Lower leg skin (tissue), 4 donors: ENCODE data around the gene C9orf50. TPM values are rescaled to one million over a fixed set of nuclear protein-coding genes. Genes with fewer than 3 reads are reported as not detected.

Experiments used
- DNase-seq, 2 donors: peaks; one replicate each; pipeline ENCODE4 v3.0.0-alpha.2; 2019; ENCODE audit warnings: low spot score in 2 of 2
- H3K4me3 ChIP-seq: fragments of 200-600 bp; sonication (generic); 2 replicates; pipeline ENCODE4 v1.5.1; 2017; ENCODE audit warnings: mild to moderate bottlenecking, low read depth; ENCODE audit not compliant: poor library complexity, severe bottlenecking
- POLR2A ChIP-seq, 2 donors: fragments of 450-650 bp; IDR thresholded peaks; one replicate each; pipeline ENCODE4 v1.6.1; 2016 to 2017; ENCODE audit warnings: antibody characterized with exemption in 2 of 2, mild to moderate bottlenecking in 1 of 2, moderate library complexity in 1 of 2
- WGBS, 2 donors: methylation state at CpG; one replicate each; pipeline ENCODE4 v1.1.5; 2018; 5-methylcytosine and 5-hydroxymethylcytosine counted together
- intact Hi-C: fragments of 100-400 bp; cut with DNase I; formaldehyde crosslinking; loops from one replicate; pipeline ENCODE4 v1.15.0; 2023; ENCODE audit warnings: low total_unique reads
- total RNA-seq, 4 donors: library from RNA; depleted of rRNA; stranded (reverse); fragments of >200 nt; gene quantifications; one replicate each; pipeline ENCODE4 v1.1.0, GENCODE V29; 2016
- TF ChIP-seq, protein P1 (sequence below), 3 donors: fragments of 450-650 bp; IDR thresholded peaks; one replicate each; pipeline ENCODE4 v1.5.1; 2016; ENCODE audit warnings: antibody characterized with exemption in 3 of 3, mild to moderate bottlenecking in 3 of 3, moderate library complexity in 2 of 3

Gene C9orf50
- total RNA-seq, 4 donors from 2014 or later: not detected

DNA sequence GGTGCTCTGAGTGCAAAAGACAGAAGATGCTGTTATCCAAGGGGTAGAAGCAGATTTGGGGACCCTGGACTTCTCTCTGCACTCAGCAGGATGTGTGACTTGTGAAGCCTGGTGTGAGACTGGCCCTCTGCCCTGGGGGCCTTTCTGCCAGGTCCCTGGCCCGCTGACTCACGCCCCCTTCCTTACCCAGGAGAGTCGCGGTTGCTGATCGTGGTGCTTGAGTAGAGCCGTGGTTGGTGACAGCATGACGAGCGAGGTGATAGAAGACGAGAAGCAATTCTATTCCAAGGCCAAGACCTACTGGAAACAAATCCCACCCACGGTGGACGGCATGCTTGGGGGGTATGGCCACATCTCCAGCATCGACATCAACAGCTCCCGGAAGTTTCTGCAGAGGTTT lies 11.6 kb upstream of the C9orf50 start:
- TF ChIP-seq POLR2A (IDR thresholded peaks at IDR 0.05): no peak
- TF ChIP-seq, protein P1, sequence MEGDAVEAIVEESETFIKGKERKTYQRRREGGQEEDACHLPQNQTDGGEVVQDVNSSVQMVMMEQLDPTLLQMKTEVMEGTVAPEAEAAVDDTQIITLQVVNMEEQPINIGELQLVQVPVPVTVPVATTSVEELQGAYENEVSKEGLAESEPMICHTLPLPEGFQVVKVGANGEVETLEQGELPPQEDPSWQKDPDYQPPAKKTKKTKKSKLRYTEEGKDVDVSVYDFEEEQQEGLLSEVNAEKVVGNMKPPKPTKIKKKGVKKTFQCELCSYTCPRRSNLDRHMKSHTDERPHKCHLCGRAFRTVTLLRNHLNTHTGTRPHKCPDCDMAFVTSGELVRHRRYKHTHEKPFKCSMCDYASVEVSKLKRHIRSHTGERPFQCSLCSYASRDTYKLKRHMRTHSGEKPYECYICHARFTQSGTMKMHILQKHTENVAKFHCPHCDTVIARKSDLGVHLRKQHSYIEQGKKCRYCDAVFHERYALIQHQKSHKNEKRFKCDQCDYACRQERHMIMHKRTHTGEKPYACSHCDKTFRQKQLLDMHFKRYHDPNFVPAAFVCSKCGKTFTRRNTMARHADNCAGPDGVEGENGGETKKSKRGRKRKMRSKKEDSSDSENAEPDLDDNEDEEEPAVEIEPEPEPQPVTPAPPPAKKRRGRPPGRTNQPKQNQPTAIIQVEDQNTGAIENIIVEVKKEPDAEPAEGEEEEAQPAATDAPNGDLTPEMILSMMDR (IDR thresholded peaks at IDR 0.05): no peak
- DNase-seq: no peak
- 76 to 80% methylated on average over 11 to 13 of the region's 13 CpGs for WGBS, 2 donors
- intact Hi-C loops: no loop called here
- no peak overlapping the region for H3K4me3 ChIP-seq

- TF ChIP-seq, protein P1 (IDR thresholded peaks at IDR 0.05): no peak
- no peak for TF ChIP-seq POLR2A (IDR thresholded peaks at IDR 0.05)
- WGBS, 2 donors: 48 to 52% methylated on average over 19 of the region's 19 CpGs
- intact Hi-C loops: no loop called here
Measured at GRCh38 chr9:129631674-129632129, 10.8 kb upstream of the C9orf50 start.

DNA sequence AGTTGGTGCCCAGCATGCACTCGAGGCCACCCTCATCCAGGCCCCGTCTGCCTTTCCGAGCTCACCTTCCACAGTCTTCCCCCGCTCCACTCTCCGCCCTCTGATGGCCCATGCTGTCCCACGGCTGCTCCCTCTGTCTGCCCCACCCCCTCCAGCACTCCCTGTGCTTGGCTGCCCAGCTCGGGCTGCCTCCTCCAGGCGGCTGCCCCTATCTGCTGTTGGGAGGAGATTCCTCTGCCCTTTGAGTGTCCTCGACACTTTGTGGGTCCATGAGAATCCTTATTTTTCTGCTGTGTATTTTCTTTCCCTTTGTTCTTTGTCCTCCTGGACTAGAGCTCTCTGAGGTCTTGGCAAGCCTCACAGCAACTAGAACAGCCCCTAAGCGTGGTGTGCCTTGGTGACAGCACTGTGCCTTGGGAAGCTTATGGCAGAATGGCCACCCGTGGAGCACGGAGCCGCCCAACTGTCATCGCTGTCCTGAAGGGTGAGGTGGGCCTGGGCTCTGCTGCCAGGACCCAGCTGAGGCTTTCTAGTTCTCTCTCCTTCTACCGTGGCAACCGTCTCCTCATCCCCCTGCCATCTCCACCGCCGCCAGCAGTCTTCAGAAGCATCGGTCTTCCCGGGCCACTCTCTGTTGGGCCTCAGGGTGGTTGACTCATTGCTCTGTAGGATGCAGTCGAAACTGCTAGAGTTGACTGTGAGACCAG lies 10.2 kb upstream of the C9orf50 start:
- intact Hi-C loops: no loop called here
- no peak overlapping the region for H3K4me3 ChIP-seq
- 51 to 53% methylated on average over 21 of the region's 21 CpGs for WGBS, 2 donors
- DNase-seq: no peak
- TF ChIP-seq, protein P1 (IDR thresholded peaks at IDR 0.05): no peak
- TF ChIP-seq POLR2A (IDR thresholded peaks at IDR 0.05): no peak

More at GRCh38 chr9:129631674-129632129, 10.8 kb upstream of the C9orf50 start:
- H3K4me3 ChIP-seq: no peak overlapping the region
- DNase-seq: no peak

- intact Hi-C loops: no loop called here
- WGBS, 2 donors: 80 to 94% methylated on average over 8 of the region's 8 CpGs
- H3K4me3 ChIP-seq: no peak overlapping the region
- TF ChIP-seq POLR2A (IDR thresholded peaks at IDR 0.05): no peak
- TF ChIP-seq, protein P1 (IDR thresholded peaks at IDR 0.05): no peak
- DNase-seq: no peak
Measured at GRCh38 chr9:129629251-129629820, 8.4 kb upstream of the C9orf50 start.

- intact Hi-C loops: no loop called here
- no peak for TF ChIP-seq POLR2A (IDR thresholded peaks at IDR 0.05)
- no peak for DNase-seq
- 72 to 77% methylated on average over 6 of the region's 6 CpGs for WGBS, 2 donors
- no peak overlapping the region for H3K4me3 ChIP-seq
Measured at GRCh38 chr9:129628709-129629108, 7.8 kb upstream of the C9orf50 start.

- WGBS, 2 donors: 39 to 51% methylated on average over 11 to 12 of the region's 12 CpGs
- TF ChIP-seq POLR2A (IDR thresholded peaks at IDR 0.05): no peak
- TF ChIP-seq, protein P1 (IDR thresholded peaks at IDR 0.05): no peak
- intact Hi-C loops: no loop called here
- no peak overlapping the region for H3K4me3 ChIP-seq
- DNase-seq: no peak
Measured at GRCh38 chr9:129627556-129628440, 6.9 kb upstream of the C9orf50 start.
